ENCODE data around the gene CMTM6. TPM values are rescaled to one million over a fixed set of nuclear protein-coding genes. Genes with fewer than 3 reads are reported as not detected.

CMTM6 gene
- total and polyA plus RNA-seq, 9 of the 15 experiments (the other 6 are each of a cell fraction or from before 2014, with no cell fraction given): 8.9 to 39.7 (median 19.5) TPM

- ATAC-seq (no peak), DNase-seq (ENCODE audit: extremely low read depth in 1 of 4, low spot score in 3 of 4) (no peak), FAIRE-seq (no peak)
- no TSS peak for BruUV-seq (replicated peaks)
- no peaks in the 10 kb centered on the region for H3K9me1 ChIP-seq (ENCODE audit: control insufficient read depth, insufficient read depth, low read length)
- no peak overlapping the region for H3K9ac ChIP-seq (ENCODE audit: insufficient read depth in 1 of 2, low read depth in 2 of 2, low read length in 2 of 2)
- intact Hi-C loops (cut with micrococcal nuclease) (no loop called here), in situ Hi-C loops (cut with MboI) (no loop called here)
- CTCF ChIA-PET (ENCODE audit: low intra/inter-chr PET ratio): no interaction called here
- peaks cover 25 to 42% of the 10 kb centered on the region in 2 experiments for H3K27me3 ChIP-seq (ENCODE audit: control insufficient read depth in 2 of 2, insufficient read depth in 2 of 2, low read length in 2 of 2)
- H2AFZ ChIP-seq (ENCODE audit: low read depth, low read length): no peak overlapping the region
- H3K4me2 ChIP-seq (ENCODE audit: insufficient read depth, low read length): no peak overlapping the region
- H3K4me1 ChIP-seq (replicated peaks in 1 of 2; ENCODE audit: control insufficient read depth in 2 of 2, insufficient read depth in 2 of 2, low read length in 2 of 2): no peaks in the 10 kb centered on the region
- POLR2A ChIA-PET: interaction anchor here (0.7 kb wide), 1 partner anchor 8 kb away, joined by 3 read pairs; no protein-coding TSS in a partner anchor
- H3K36me3 ChIP-seq (ENCODE audit: control insufficient read depth, insufficient read depth, low read length): no peaks in the 10 kb centered on the region
- no peak overlapping the region for H3K4me3 ChIP-seq
- TF ChIP-seq NRF1 (conservative IDR thresholded peaks at IDR 0.05 in 1 of 2, IDR thresholded peaks at IDR 0.05 in 1 of 2): no peak
- TF ChIP-seq RCOR1 (IDR thresholded peaks at IDR 0.05; ENCODE audit: borderline replicate concordance in 1 of 2, low read depth in 2 of 2, low read length in 2 of 2): no peak
- no peak for TF ChIP-seq ARID1B (IDR thresholded peaks at IDR 0.05)
- TF ChIP-seq CBX1 (IDR thresholded peaks at IDR 0.05; ENCODE audit: low read depth): no peak
- TF ChIP-seq MYC (IDR thresholded peaks at IDR 0.05; ENCODE audit: low read depth, low read length): no peak
- TF ChIP-seq MYC (CRISPR knock-in tag; IDR thresholded peaks at IDR 0.05; ENCODE audit: borderline replicate concordance, low read depth): no peak
- TF ChIP-seq, protein P1, sequence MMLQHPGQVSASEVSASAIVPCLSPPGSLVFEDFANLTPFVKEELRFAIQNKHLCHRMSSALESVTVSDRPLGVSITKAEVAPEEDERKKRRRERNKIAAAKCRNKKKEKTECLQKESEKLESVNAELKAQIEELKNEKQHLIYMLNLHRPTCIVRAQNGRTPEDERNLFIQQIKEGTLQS (IDR thresholded peaks at IDR 0.05): no peak
- TF ChIP-seq, protein P1 (CRISPR knock-in tag; conservative IDR thresholded peaks at IDR 0.05): no peak
- TF ChIP-seq ZNF507 (tag; conservative IDR thresholded peaks at IDR 0.05): no peak
- TF ChIP-seq FOXM1 (IDR thresholded peaks at IDR 0.05; ENCODE audit: low read depth): no peak
- no peak for TF ChIP-seq FOXM1 (CRISPR knock-in tag; IDR thresholded peaks at IDR 0.05; ENCODE audit: low read depth)
- TF ChIP-seq MAFG (tag; conservative IDR thresholded peaks at IDR 0.05): no peak
- no peak for TF ChIP-seq SAFB (IDR thresholded peaks at IDR 0.05; ENCODE audit: borderline replicate concordance, low read depth, low read length)
- no peak for TF ChIP-seq RFX7 (CRISPR knock-in tag; IDR thresholded peaks at IDR 0.05)
- H3K79me2 ChIP-seq (ENCODE audit: control insufficient read depth, insufficient read depth, low read length): no peaks in the 10 kb centered on the region
- no peaks in the 10 kb centered on the region for H4K20me1 ChIP-seq (replicated peaks; ENCODE audit: control insufficient read depth, insufficient read depth, low read length)
- H3K9me3 ChIP-seq (replicated peaks; ENCODE audit: control insufficient read depth, insufficient read depth, low read depth, low read length): no peaks in the 10 kb centered on the region
- 1% methylated on average over 4 of the region's 4 CpGs for WGBS (ENCODE audit: insufficient coverage, low coverage, missing lambda C conversion rate)
- H3K27ac ChIP-seq (ENCODE audit: extremely low read depth, low read depth, low read length): no peak overlapping the region
Measured at GRCh38 chr3:32436816-32437189, 65.8 kb downstream of the CMTM6 start.

All from K562 (cell line).